Erythroblast (primary cell): ENCODE data around the gene RANBP1.

ENCODE experiments used
- DNase-seq, 2 experiments: peaks; one replicate each; lab custom pipeline; 2025; lab: John Stamatoyannopoulos, UW
- GATA1 ChIP-seq: IDR thresholded peaks from 2 replicates; pipeline ENCODE4 v1.6.1; 2011; ENCODE audit warnings: low read depth, mild to moderate bottlenecking, control low read depth, low read length, moderate library complexity
- POLR2A ChIP-seq: IDR thresholded peaks from 2 replicates; pipeline ENCODE4 v1.6.1; 2011; ENCODE audit warnings: mild to moderate bottlenecking, low read length

RANBP1 gene

GRCh38 chr22:20128902-20129746 is 13.2 kb downstream of the RANBP1 start:
- peak; percentile 57 to 62 for DNase-seq
- TF ChIP-seq POLR2A, result peak; percentile 14
- TF ChIP-seq GATA1, result no peak

- no peak for TF ChIP-seq POLR2A
- DNase-seq, result no peak
These were observed 13.8 kb downstream of the RANBP1 start for GRCh38 chr22:20129747-20130014.

GRCh38 chr22:20130319-20130718 is 14.4 kb downstream of the RANBP1 start:
- DNase-seq, result no peak
- TF ChIP-seq GATA1 (no peak), POLR2A (no peak)

GRCh38 chr22:20130731-20131596 is 15.1 kb downstream of the RANBP1 start:
- peak; percentile 51 to 52 for DNase-seq
- no peak for TF ChIP-seq GATA1
- TF ChIP-seq POLR2A, result no peak

GRCh38 chr22:20131597-20131858 is 15.6 kb downstream of the RANBP1 start, which contains the start of gene ZDHHC8:
TSS of gene ZDHHC8 (plus strand) at chr22:20131804. CDS start at chr22:20131948, 144 bp downstream.
- peak in 1 of 2 experiments; percentile 43 for DNase-seq
- no peak for TF ChIP-seq GATA1
- no peak for TF ChIP-seq POLR2A

- TF ChIP-seq GATA1, result no peak
- TF ChIP-seq POLR2A, result no peak
- DNase-seq, result peak in 1 of 2 experiments; percentile 43
These were observed 16.2 kb downstream of the RANBP1 start for GRCh38 chr22:20131859-20132685.

GRCh38 chr22:20132686-20133246 is 16.9 kb downstream of the RANBP1 start:
- TF ChIP-seq GATA1 (no peak), POLR2A (no peak)
- no peak for DNase-seq

GRCh38 chr22:20133930-20134549 is 18.1 kb downstream of the RANBP1 start:
- peak in 1 of 2 experiments; percentile 12 for DNase-seq
- no peak for TF ChIP-seq GATA1
- TF ChIP-seq POLR2A, result no peak

GRCh38 chr22:20135265-20135664 is 19.4 kb downstream of the RANBP1 start:
- TF ChIP-seq GATA1 (no peak), POLR2A (no peak)

GRCh38 chr22:20135806-20136602 is 20.1 kb downstream of the RANBP1 start:
- TF ChIP-seq POLR2A (no peak), GATA1 (no peak)
- peak; percentile 22 to 28 for DNase-seq

More at GRCh38 chr22:20135265-20135664, 19.4 kb downstream of the RANBP1 start:
- peak; percentile 47 to 48 for DNase-seq

- no peak for DNase-seq
- no peak for TF ChIP-seq POLR2A
- no peak for TF ChIP-seq GATA1
These were observed 20.6 kb downstream of the RANBP1 start for GRCh38 chr22:20136603-20136873.

- no peak for DNase-seq
- TF ChIP-seq POLR2A (no peak), GATA1 (no peak)
These were observed 21.2 kb downstream of the RANBP1 start for GRCh38 chr22:20137113-20137512.
